Measurements from ENCODE around the gene PIK3C2A.

Gene PIK3C2A

DNA sequence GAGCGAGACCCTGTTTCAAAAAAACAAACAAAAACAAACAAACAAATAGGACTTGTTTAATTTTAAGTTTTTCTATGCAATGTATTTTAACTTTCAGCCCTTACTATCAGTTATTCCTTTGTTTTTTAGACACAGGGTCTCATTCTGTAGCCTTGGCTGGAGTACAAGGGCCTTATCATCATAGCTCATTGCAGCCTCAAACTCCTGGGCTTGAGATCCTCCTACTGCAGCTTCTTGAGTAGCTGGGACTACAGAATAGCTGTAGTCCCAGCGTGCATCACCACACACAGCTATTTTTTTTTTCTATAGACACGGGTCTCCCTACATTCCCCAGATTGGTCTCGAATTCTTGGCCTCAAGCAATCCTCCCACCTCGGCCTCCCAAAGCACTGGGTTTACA lies 44.5 kb downstream of the PIK3C2A start:
- TF ChIP-seq, protein P1, sequence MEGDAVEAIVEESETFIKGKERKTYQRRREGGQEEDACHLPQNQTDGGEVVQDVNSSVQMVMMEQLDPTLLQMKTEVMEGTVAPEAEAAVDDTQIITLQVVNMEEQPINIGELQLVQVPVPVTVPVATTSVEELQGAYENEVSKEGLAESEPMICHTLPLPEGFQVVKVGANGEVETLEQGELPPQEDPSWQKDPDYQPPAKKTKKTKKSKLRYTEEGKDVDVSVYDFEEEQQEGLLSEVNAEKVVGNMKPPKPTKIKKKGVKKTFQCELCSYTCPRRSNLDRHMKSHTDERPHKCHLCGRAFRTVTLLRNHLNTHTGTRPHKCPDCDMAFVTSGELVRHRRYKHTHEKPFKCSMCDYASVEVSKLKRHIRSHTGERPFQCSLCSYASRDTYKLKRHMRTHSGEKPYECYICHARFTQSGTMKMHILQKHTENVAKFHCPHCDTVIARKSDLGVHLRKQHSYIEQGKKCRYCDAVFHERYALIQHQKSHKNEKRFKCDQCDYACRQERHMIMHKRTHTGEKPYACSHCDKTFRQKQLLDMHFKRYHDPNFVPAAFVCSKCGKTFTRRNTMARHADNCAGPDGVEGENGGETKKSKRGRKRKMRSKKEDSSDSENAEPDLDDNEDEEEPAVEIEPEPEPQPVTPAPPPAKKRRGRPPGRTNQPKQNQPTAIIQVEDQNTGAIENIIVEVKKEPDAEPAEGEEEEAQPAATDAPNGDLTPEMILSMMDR (IDR thresholded peaks at IDR 0.05; ENCODE audit: low read length, missing control alignments): no peak
- H3K4me3 ChIP-seq (replicated peaks; ENCODE audit: low read depth, low read length): no peak overlapping the region
- no peak for DNase-seq (ENCODE audit: low read depth)

- DNase-seq (ENCODE audit: low read depth): no peak
- H3K4me3 ChIP-seq (replicated peaks; ENCODE audit: low read depth, low read length): no peak overlapping the region
- TF ChIP-seq, protein P1 (IDR thresholded peaks at IDR 0.05; ENCODE audit: low read length, missing control alignments): no peak
These were observed 45.4 kb downstream of the PIK3C2A start for GRCh38 chr11:17162376-17162775.

- TF ChIP-seq, protein P1 (IDR thresholded peaks at IDR 0.05; ENCODE audit: low read length, missing control alignments): no peak
- no peak overlapping the region for H3K4me3 ChIP-seq (replicated peaks; ENCODE audit: low read depth, low read length)
- DNase-seq (ENCODE audit: low read depth): no peak
These were observed 46.3 kb downstream of the PIK3C2A start for GRCh38 chr11:17161515-17161914.

DNA sequence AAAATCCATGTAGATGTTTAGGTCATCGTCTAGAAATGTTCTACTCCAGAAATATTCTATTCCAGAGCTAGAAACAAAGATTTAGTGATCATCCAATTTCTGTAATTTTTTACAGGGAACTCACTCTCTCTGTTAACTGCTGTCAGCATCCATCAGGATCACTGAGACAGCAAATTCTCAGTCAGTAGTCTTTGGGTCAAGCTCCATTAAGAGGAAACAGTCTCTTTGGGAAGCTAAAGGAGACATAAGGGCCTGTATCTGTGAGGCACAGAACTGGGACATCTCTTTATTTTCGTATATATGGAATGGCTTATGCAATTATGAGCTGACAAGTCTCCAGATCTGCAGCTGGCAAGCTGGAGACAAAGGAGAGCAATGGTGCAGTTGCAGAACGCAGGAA lies 48.3 kb downstream of the PIK3C2A start:
- DNase-seq (ENCODE audit: low read depth): no peak
- TF ChIP-seq, protein P1 (IDR thresholded peaks at IDR 0.05; ENCODE audit: low read length, missing control alignments): no peak
- H3K4me3 ChIP-seq (replicated peaks; ENCODE audit: low read depth, low read length): no peak overlapping the region
